GM12874 (cell line): ENCODE measurements around the gene ZNF652.

Source experiments
- CTCF ChIP-seq: IDR thresholded peaks from 2 replicates; pipeline ENCODE4 v1.5.1; 2011; ENCODE audit warnings: low read depth, mild to moderate bottlenecking, control low read depth, low read length, moderate library complexity; ENCODE audit not compliant: insufficient read depth

ZNF652 gene

DNA sequence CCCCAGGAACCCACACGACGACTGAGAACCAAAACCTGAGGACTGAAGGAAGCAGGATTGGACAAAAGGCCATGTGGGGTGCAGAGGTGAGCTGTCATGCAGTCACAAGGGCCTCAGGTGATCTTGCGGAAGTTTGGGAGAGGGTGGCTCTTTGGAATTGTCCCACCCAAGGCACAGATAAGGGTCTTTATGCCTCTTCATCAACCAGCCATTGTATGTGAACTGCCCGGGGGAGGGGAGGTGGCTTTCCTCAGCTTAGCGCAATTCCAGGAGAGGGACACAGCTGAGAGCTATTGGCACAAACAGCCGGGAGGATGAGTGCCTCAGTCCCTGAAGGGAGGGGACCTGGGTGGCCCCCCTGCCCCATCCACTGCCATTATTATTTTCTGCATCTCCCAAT is 76.3 kb downstream of the ZNF652 start:
- no peak for TF ChIP-seq CTCF

DNA sequence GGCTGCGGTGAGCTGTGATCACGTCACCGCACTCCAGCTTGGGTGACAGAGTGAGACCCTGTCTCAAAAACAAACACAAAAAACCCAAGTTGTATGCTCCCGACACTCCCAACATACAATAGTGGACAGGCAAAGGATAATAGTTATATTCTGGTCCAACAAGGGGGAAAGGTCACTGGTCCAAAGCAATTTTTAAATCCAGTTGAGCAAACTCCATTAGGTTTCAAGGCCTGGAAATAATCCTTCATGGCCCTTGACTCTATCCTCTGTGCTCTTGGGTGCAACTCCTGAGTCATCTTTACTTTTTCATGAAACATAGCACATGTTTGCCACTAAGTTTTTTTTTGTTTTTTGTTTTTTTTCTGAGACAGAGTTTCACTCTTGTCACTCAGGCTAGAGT is 81.1 kb downstream of the ZNF652 start:
- no peak for TF ChIP-seq CTCF

GRCh38 chr17:49280061-49280460 is 82.0 kb downstream of the ZNF652 start:
- no peak for TF ChIP-seq CTCF

- no peak for TF ChIP-seq CTCF
These were observed 84.0 kb downstream of the ZNF652 start for GRCh38 chr17:49278076-49278475.

DNA sequence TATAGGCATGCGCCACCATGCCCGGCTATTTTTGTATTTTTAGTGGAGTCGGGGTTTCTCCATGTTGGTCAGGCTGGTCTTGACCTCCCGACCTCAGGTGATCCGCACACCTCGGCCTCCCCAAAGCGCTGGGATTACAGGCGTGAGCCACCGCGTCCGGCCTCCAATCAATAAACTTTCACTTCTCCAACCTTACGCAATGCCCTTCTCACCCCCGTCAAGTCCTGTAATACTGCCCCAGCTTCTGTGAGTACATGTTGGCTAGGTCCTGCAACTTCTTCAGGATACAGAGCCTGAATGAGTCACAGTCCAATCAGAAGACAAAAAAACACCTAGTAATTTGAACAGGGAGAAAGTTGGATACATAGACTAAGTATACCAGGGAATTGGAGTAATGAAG is 84.4 kb downstream of the ZNF652 start:
- TF ChIP-seq CTCF = no peak

DNA sequence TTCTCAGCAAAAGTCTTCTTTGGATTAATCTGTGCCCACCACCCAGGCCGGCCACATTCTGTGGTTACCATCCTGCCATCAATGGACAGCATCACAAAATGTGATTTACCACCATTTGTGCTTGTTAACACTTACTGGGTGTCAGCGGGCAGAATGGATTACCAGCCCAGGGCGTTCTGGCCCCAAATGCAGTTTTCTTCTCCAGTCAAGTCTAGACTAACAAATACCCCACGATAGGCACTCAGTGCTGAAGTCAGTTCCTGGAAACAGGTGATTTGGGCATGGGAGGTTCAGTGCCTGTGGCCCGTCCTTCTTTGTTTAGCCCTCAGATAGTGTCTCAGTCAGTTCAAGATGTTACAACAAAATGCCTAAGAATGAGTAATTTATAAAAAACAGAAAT is 92.7 kb downstream of the ZNF652 start:
- TF ChIP-seq CTCF = no peak

DNA sequence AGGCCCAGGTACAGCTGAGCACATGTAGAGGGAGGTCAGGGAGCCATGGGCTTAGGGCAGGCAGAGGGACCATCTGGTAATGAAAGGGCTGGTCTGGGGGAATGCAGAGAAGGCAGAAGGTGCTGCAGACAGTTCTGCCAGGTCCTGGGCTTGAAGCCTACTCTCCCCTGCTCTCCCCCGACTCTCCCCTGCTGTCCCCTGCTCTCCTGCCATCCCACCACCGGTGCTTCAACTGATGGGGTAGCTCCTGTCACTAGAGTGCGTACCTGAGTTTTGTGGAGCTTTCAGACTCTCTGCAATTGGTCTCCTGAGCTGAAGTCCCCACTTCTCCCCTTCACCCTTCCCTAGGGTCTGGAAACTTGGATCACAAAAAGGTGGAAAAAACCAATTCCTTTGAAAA is 94.1 kb downstream of the ZNF652 start:
- no peak for TF ChIP-seq CTCF

DNA sequence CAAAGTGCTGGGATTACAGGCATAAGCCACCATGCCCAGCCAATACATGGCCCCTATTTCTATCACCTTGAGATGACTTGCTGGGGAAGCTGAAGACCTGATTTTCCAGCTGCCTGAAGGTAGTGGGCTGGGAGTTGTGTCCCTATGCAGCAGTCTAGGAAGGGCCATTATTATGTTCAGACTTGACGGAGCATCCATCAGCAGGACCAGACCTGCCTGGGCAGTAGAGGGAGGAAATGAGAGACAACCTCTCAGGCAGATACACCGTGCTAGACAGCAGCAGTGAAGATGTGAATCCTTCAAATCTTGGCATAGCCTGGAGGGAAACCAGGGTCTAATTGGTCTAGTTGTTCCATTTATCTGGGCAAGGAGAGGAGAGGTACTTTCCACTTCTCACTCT is 95.8 kb downstream of the ZNF652 start:
- TF ChIP-seq CTCF = no peak
